Nephron progenitor cell (in vitro differentiated cells): ENCODE results near the gene CAMKMT.

ENCODE experiments used
- DNase-seq: peaks from one replicate; pipeline ENCODE4 v3.0.0; 2021
- H3K27ac Mint-ChIP-seq: 2 replicates; pipeline ENCODE4 v1.8.0; 2021; ENCODE audit warnings: mild to moderate bottlenecking, moderate library complexity, mixed read lengths
- H3K27me3 Mint-ChIP-seq: 2 replicates; pipeline ENCODE4 v1.8.0; 2021; ENCODE audit warnings: mild to moderate bottlenecking, low read depth, mixed read lengths; ENCODE audit not compliant: poor library complexity
- H3K36me3 Mint-ChIP-seq: 2 replicates; pipeline ENCODE4 v1.8.0; 2021; ENCODE audit warnings: low read depth, mixed read lengths
- H3K4me1 Mint-ChIP-seq: 2 replicates; pipeline ENCODE4 v1.8.0; 2021; ENCODE audit warnings: mixed read lengths
- H3K4me3 Mint-ChIP-seq: 2 replicates; pipeline ENCODE4 v1.8.0; 2021; ENCODE audit warnings: mild to moderate bottlenecking, moderate library complexity, mixed read lengths
- H3K9me3 Mint-ChIP-seq: 2 replicates; pipeline ENCODE4 v1.8.0; 2021; ENCODE audit warnings: mild to moderate bottlenecking, moderate library complexity, mixed read lengths
- CTCF ChIP-seq: fragments of 200-600 bp; sonication (generic); IDR thresholded peaks from 2 replicates; pipeline ENCODE4 v1.5.0; 2021; ENCODE audit warnings: antibody characterized with exemption

Gene CAMKMT

GRCh38 chr2:44774826-44775492 lies 413.2 kb downstream of the CAMKMT start:
- no peak overlapping the region for H3K27ac Mint-ChIP-seq
- H3K36me3 Mint-ChIP-seq, result no peaks in the 10 kb centered on the region
- TF ChIP-seq CTCF, result no peak
- peaks cover 100% of the 10 kb centered on the region for H3K27me3 Mint-ChIP-seq
- peaks cover 29% of the 10 kb centered on the region for H3K4me1 Mint-ChIP-seq
- H3K4me3 Mint-ChIP-seq, result no peak overlapping the region
- H3K9me3 Mint-ChIP-seq, result no peaks in the 10 kb centered on the region
- no peak for DNase-seq

GRCh38 chr2:44777036-44777435 lies 415.3 kb downstream of the CAMKMT start:
- Mint-ChIP-seq H3K36me3 (no peaks in the 10 kb centered on the region), H3K27me3 (peaks cover 100% of the 10 kb centered on the region), H3K9me3 (peaks cover 11% of the 10 kb centered on the region), H3K27ac (no peak overlapping the region), H3K4me1 (peaks cover 29% of the 10 kb centered on the region), H3K4me3 (no peak overlapping the region)
- DNase-seq, result no peak
- TF ChIP-seq CTCF, result no peak

- peak; percentile 34 for DNase-seq
- no peak overlapping the region for H3K4me3 Mint-ChIP-seq
- H3K27me3 Mint-ChIP-seq, result peaks cover 100% of the 10 kb centered on the region
These were observed 415.8 kb downstream of the CAMKMT start for GRCh38 chr2:44777537-44777936.

GRCh38 chr2:44778221-44778654 lies 416.5 kb downstream of the CAMKMT start:
- peak; percentile 30 for DNase-seq
- H3K27ac Mint-ChIP-seq, result no peak overlapping the region
- no peak for TF ChIP-seq CTCF
- peaks cover 100% of the 10 kb centered on the region for H3K27me3 Mint-ChIP-seq
- no peaks in the 10 kb centered on the region for H3K36me3 Mint-ChIP-seq
- H3K9me3 Mint-ChIP-seq, result peaks cover 18% of the 10 kb centered on the region
- peaks cover 24% of the 10 kb centered on the region for H3K4me1 Mint-ChIP-seq
- peak overlapping the region; percentile 47 for H3K4me3 Mint-ChIP-seq

More at GRCh38 chr2:44777537-44777936, 415.8 kb downstream of the CAMKMT start:
- Mint-ChIP-seq H3K4me1 (peaks cover 26% of the 10 kb centered on the region), H3K9me3 (peaks cover 13% of the 10 kb centered on the region), H3K27ac (no peak overlapping the region), H3K36me3 (no peaks in the 10 kb centered on the region)
- no peak for TF ChIP-seq CTCF

- H3K4me3 Mint-ChIP-seq, result peak overlapping the region; percentile 37
- no peak for DNase-seq
- no peaks in the 10 kb centered on the region for H3K36me3 Mint-ChIP-seq
- peaks cover 100% of the 10 kb centered on the region for H3K27me3 Mint-ChIP-seq
- TF ChIP-seq CTCF, result no peak
- peaks cover 24% of the 10 kb centered on the region for H3K4me1 Mint-ChIP-seq
- H3K9me3 Mint-ChIP-seq, result peaks cover 23% of the 10 kb centered on the region
- no peak overlapping the region for H3K27ac Mint-ChIP-seq
These were observed 417.1 kb downstream of the CAMKMT start for GRCh38 chr2:44778671-44779476.
